Large intestine (tissue), 3 donors: Measurements from ENCODE around the gene ZNF813. TPM values are rescaled to one million over a fixed set of nuclear protein-coding genes. Genes with fewer than 3 reads are reported as not detected.
A peak's percentile ranks its signal among the peaks of the same experiment; 100 is the strongest.
"Not testable (repeated sequence)": the region's sequence is repeated elsewhere in the genome, so short reads cannot be mapped to it uniquely, and the experiment has no call there.

ENCODE experiments used
- DNase-seq, 2 donors: peaks; one replicate each; pipeline versions ENCODE4 v3.0.0 to v3.0.0-alpha.2; 2013
- H3K27ac ChIP-seq: one replicate; pipeline ENCODE4 v1.5.1; 2013; ENCODE audit warnings: low read length
- H3K27me3 ChIP-seq: 2 replicates; pipeline ENCODE4 v1.6.1; 2013; ENCODE audit warnings: low read length; ENCODE audit not compliant: control insufficient read depth, insufficient read depth
- H3K36me3 ChIP-seq: 2 replicates; pipeline ENCODE4 v1.6.1; 2013; ENCODE audit warnings: low read length; ENCODE audit not compliant: control insufficient read depth, insufficient read depth
- H3K4me1 ChIP-seq: one replicate; pipeline ENCODE4 v1.6.1; 2013; ENCODE audit warnings: low read length; ENCODE audit not compliant: control insufficient read depth, insufficient read depth
- H3K4me3 ChIP-seq: one replicate; pipeline ENCODE4 v1.5.1; 2013; ENCODE audit warnings: low read length
- H3K9me3 ChIP-seq: one replicate; pipeline ENCODE4 v1.6.1; 2013; ENCODE audit warnings: mild to moderate bottlenecking, low read depth, low read length, moderate library complexity; ENCODE audit not compliant: control insufficient read depth
- WGBS: methylation state at CpG from one replicate; pipeline ENCODE4 v1.1.5; 2013; ENCODE audit warnings: low lambda C conversion rate; ENCODE audit not compliant: insufficient coverage; 5-methylcytosine and 5-hydroxymethylcytosine counted together
- polyA plus RNA-seq: library from polyadenylated mRNA; unstranded; fragments of 120-200 nt; gene quantifications from one replicate; pipeline ENCODE4 v1.2.1, GENCODE V29; 2013

ZNF813 gene
- polyA plus RNA-seq, 1 donor: 6.0 TPM

GRCh38 chr19:53443809-53444208 lies 23.7 kb upstream of the ZNF813 start:
- H3K4me3 ChIP-seq, H3K27ac ChIP-seq, DNase-seq, H3K4me1 ChIP-seq, H3K27me3 ChIP-seq: not testable (repeated sequence)
- no CpG with 5 or more reads among the region's 2 CpGs for WGBS
- peaks cover 22% of the 10 kb centered on the region for H3K9me3 ChIP-seq
- H3K36me3 ChIP-seq: peaks cover 36% of the 10 kb centered on the region

- not testable (repeated sequence) for H3K27me3 ChIP-seq, H3K4me3 ChIP-seq, H3K27ac ChIP-seq, H3K4me1 ChIP-seq, DNase-seq
- WGBS: no CpG with 5 or more reads among the region's 5 CpGs
- Histone ChIP-seq H3K36me3 (peaks cover 29% of the 10 kb centered on the region), H3K9me3 (peaks cover 22% of the 10 kb centered on the region)
Measured at GRCh38 chr19:53447196-53447595, 20.3 kb upstream of the ZNF813 start.

- H3K27me3 ChIP-seq: no peaks in the 10 kb centered on the region
- DNase-seq: no peak
- no CpG with 5 or more reads among the region's 9 CpGs for WGBS
- H3K9me3 ChIP-seq: peaks cover 26% of the 10 kb centered on the region
- peaks cover 29% of the 10 kb centered on the region for H3K36me3 ChIP-seq
- no peaks in the 10 kb centered on the region for H3K4me1 ChIP-seq
- no peak overlapping the region for H3K27ac ChIP-seq
- H3K4me3 ChIP-seq: no peak overlapping the region
Measured at GRCh38 chr19:53455828-53456227, 11.7 kb upstream of the ZNF813 start.

GRCh38 chr19:53460131-53460721 lies 7.3 kb upstream of the ZNF813 start:
- H3K36me3 ChIP-seq, H3K27ac ChIP-seq, H3K4me3 ChIP-seq, DNase-seq, H3K4me1 ChIP-seq, H3K27me3 ChIP-seq: not testable (repeated sequence)
- WGBS: no CpG with 5 or more reads among the region's 11 CpGs
- peaks cover 40% of the 10 kb centered on the region for H3K9me3 ChIP-seq

- WGBS: no CpG with 5 or more reads among the region's 6 CpGs
- Histone ChIP-seq H3K9me3 (peaks cover 38% of the 10 kb centered on the region), H3K4me1 (no peaks in the 10 kb centered on the region), H3K27me3 (no peaks in the 10 kb centered on the region), H3K27ac (no peak overlapping the region), H3K36me3 (no peaks in the 10 kb centered on the region), H3K4me3 (no peak overlapping the region)
- DNase-seq: peak in 1 of 2 donors; percentile 15
Measured at GRCh38 chr19:53461866-53462265, 5.7 kb upstream of the ZNF813 start.

GRCh38 chr19:53462861-53463260 lies 4.7 kb upstream of the ZNF813 start:
- Histone ChIP-seq H3K4me1 (no peaks in the 10 kb centered on the region), H3K27me3 (no peaks in the 10 kb centered on the region), H3K9me3 (peaks cover 31% of the 10 kb centered on the region), H3K27ac (no peak overlapping the region), H3K4me3 (no peak overlapping the region), H3K36me3 (no peaks in the 10 kb centered on the region)
- no peak for DNase-seq
- WGBS: no CpG with 5 or more reads among the region's 14 CpGs

- no peaks in the 10 kb centered on the region for H3K27me3 ChIP-seq
- H3K36me3 ChIP-seq: no peaks in the 10 kb centered on the region
- no peak overlapping the region for H3K4me3 ChIP-seq
- peaks cover 31% of the 10 kb centered on the region for H3K9me3 ChIP-seq
- no peaks in the 10 kb centered on the region for H3K4me1 ChIP-seq
- H3K27ac ChIP-seq: no peak overlapping the region
- no CpG with 5 or more reads among the region's 19 CpGs for WGBS
- DNase-seq: no peak
Measured at GRCh38 chr19:53463263-53463662, 4.3 kb upstream of the ZNF813 start.

- Histone ChIP-seq H3K4me3 (peak overlapping the region; percentile 77), H3K27ac (peak overlapping the region; percentile 63), H3K4me1 (no peaks in the 10 kb centered on the region), H3K27me3 (no peaks in the 10 kb centered on the region), H3K36me3 (no peaks in the 10 kb centered on the region), H3K9me3 (peaks cover 25% of the 10 kb centered on the region)
- peak in 1 of 2 donors; percentile 15 for DNase-seq
- WGBS: 0% methylated on average over 1 of the region's 31 CpGs
Measured at GRCh38 chr19:53466726-53467484, 628 bp upstream of the ZNF813 start.

GRCh38 chr19:53468628-53469027 lies 1.1 kb downstream of the ZNF813 start:
- not testable (repeated sequence) for H3K27me3 ChIP-seq, H3K27ac ChIP-seq, H3K9me3 ChIP-seq, H3K4me1 ChIP-seq, DNase-seq, H3K36me3 ChIP-seq
- H3K4me3 ChIP-seq: peak overlapping the region; percentile 77
- no CpG with 5 or more reads among the region's 8 CpGs for WGBS

- Histone ChIP-seq H3K27me3 (no peaks in the 10 kb centered on the region), H3K4me1 (no peaks in the 10 kb centered on the region), H3K9me3 (peaks cover 3% of the 10 kb centered on the region), H3K4me3 (no peak overlapping the region), H3K27ac (no peak overlapping the region), H3K36me3 (peaks cover 6% of the 10 kb centered on the region)
- WGBS: no CpG with 5 or more reads among the region's 7 CpGs
- DNase-seq: no peak
Measured at GRCh38 chr19:53471916-53472315, 4.4 kb downstream of the ZNF813 start.

- Histone ChIP-seq H3K36me3 (peaks cover 18% of the 10 kb centered on the region), H3K9me3 (peaks cover 17% of the 10 kb centered on the region)
- H3K4me3 ChIP-seq, H3K4me1 ChIP-seq, H3K27me3 ChIP-seq, DNase-seq, H3K27ac ChIP-seq: not testable (repeated sequence)
- WGBS: no CpG with 5 or more reads among the region's 1 CpG
Measured at GRCh38 chr19:53474832-53475231, 7.3 kb downstream of the ZNF813 start.
